Fibroblast of lung (primary cell): ENCODE results near the gene ZNF780B.

Experiments used
- CTCF ChIP-seq, 2 donors: IDR thresholded peaks in 1 of 2; conservative IDR thresholded peaks in 1 of 2; 1 replicate in 1 of 2; 2 replicates in 1 of 2; pipeline ENCODE4 v1.5.1; 2011 to 2012; ENCODE audit warnings: low read length in 2 of 2, control low read depth in 1 of 2, inconsistent platforms in 1 of 2, low read depth in 1 of 2, mild to moderate bottlenecking in 1 of 2
- EZH2 ChIP-seq: IDR thresholded peaks from 2 replicates; pipeline ENCODE4 v1.5.1; 2012; ENCODE audit warnings: low read length, control low read depth, mild to moderate bottlenecking; ENCODE audit errors: missing control alignments

DNA sequence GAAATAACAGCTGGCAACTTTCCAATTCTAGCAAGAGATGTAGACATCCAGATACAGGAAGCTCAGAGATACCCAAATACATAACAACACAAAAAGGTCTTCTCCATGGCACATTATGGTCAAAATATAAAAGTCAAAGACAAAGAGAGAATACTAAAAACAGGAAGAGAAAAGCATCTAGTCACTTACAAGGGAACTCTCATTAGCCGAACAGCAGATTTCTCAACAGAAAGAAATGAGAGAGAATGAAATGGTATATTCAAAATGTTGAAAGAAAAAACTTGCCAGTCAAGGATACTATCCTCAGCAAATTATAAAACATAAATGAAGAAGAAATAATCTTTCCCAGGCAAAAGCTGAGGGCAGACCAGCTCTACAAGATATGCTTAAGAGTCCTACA is 22.3 kb upstream of the ZNF780B start:
- TF ChIP-seq EZH2, result no peak
- no peak for TF ChIP-seq CTCF (conservative IDR thresholded peaks at IDR 0.05 in 1 of 2, IDR thresholded peaks at IDR 0.05 in 1 of 2; ENCODE audit: low read depth in 1 of 2, low read length in 2 of 2)
